Upper lobe of left lung (tissue), 6 donors: ENCODE data around the gene UNC5C. TPM values are rescaled to one million over a fixed set of nuclear protein-coding genes. Genes with fewer than 3 reads are reported as not detected.

Source experiments
- ATAC-seq, 2 donors: fragments of 200-7000 bp; cut with Tn5 transposase; one replicate each; pipeline ENCODE4 v1.9.1; 2022; ENCODE audit warnings: mild to moderate bottlenecking in 2 of 2, moderate library complexity in 2 of 2; ENCODE audit not compliant: low FRiP score in 2 of 2
- DNase-seq, 2 donors: peaks; one replicate each; pipeline ENCODE4 v3.0.0-alpha.2; 2019 to 2020
- H3K27ac ChIP-seq, 4 donors: fragments of 200-600 bp; sonication (generic); one replicate each; pipeline ENCODE4 v1.5.1; 2016 to 2019
- H3K27me3 ChIP-seq, 4 donors: fragments of 200-600 bp; sonication (generic); one replicate each; pipeline ENCODE4 v1.5.1; 2017 to 2019
- H3K36me3 ChIP-seq, 4 donors: fragments of 200-600 bp; sonication (generic); one replicate each; pipeline ENCODE4 v1.5.1; 2016 to 2019
- H3K4me1 ChIP-seq, 4 donors: fragments of 200-600 bp; sonication (generic); one replicate each; pipeline ENCODE4 v1.5.1; 2018 to 2019
- H3K4me3 ChIP-seq, 4 donors: fragments of 200-600 bp; sonication (generic); one replicate each; pipeline ENCODE4 v1.5.1; 2017 to 2019; ENCODE audit warnings: mild to moderate bottlenecking in 2 of 4, moderate library complexity in 1 of 4
- H3K9me3 ChIP-seq, 4 donors: fragments of 200-600 bp; sonication (generic); one replicate each; pipeline ENCODE4 v1.5.1; 2018 to 2019
- EP300 ChIP-seq, 4 donors: sonication (generic); formaldehyde crosslinking; IDR thresholded peaks; one replicate each; pipeline ENCODE4 v1.5.1; 2017; ENCODE audit warnings: antibody characterized with exemption in 4 of 4, control low read depth in 2 of 4
- POLR2A ChIP-seq, 4 donors: fragments of 450-650 bp; IDR thresholded peaks; one replicate each; pipeline ENCODE4 v1.5.1; 2016 to 2017; ENCODE audit warnings: antibody characterized with exemption in 4 of 4, mild to moderate bottlenecking in 2 of 4
- POLR2AphosphoS5 ChIP-seq, 2 donors: sonication (generic); formaldehyde crosslinking; IDR thresholded peaks; one replicate each; pipeline ENCODE4 v1.5.1; 2017; ENCODE audit warnings: antibody characterized with exemption in 2 of 2
- WGBS, 2 donors: methylation state at CpG; one replicate each; pipeline ENCODE4 v1.1.5; 2017 to 2018; 5-methylcytosine and 5-hydroxymethylcytosine counted together
- total RNA-seq, 6 donors: library from RNA; depleted of rRNA in 4 of 6; stranded (reverse); fragments of >200 nt in 4 of 6; gene quantifications; one replicate each; pipeline versions ENCODE4 v1.1.0 to v1.2.1, GENCODE V29; 2016 to 2021
- TF ChIP-seq, protein P1 (sequence below), 6 experiments: fragments of 450-650 bp in 4 of 6; fragments of 200-600 bp in 2 of 6; sonication (generic) in 2 of 6; IDR thresholded peaks; one replicate each; pipeline ENCODE4 v1.5.1; 2016 to 2019; ENCODE audit warnings: antibody characterized with exemption in 6 of 6
- donor health status: DM: no; HTN: no; CAD: no; lungs with moderate emphysema.
- donor health status: DM: no; HTN: yes; CAD: no; lungs with severe emphysema.

UNC5C gene
- total RNA-seq, 6 donors from 2014 or later: 1.8 to 14.7 (median 3.2) TPM

DNA sequence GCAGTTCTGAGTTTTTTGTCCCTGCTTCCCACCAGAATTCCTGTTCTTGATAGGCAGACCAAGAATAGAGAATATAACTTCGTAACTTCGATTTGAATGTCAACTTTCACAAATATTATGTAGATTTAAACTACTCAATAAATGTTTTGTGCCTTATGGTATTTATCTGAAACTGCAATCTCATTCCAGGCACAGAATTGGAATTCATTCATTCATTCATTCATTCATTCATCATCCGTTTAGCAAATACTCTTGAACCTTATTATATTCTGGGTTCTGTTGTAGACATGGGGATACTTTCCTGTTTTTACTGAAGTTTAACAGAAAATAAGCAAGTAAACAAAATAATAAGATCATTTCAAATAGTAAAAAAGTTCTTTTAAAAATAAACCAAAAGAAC, 324.4 kb downstream of the UNC5C start:
- Histone ChIP-seq H3K36me3 (no peaks in the 10 kb centered on the region), H3K9me3 (no peaks in the 10 kb centered on the region), H3K27ac (no peak overlapping the region), H3K4me3 (no peak overlapping the region), H3K27me3 (no peaks in the 10 kb centered on the region), H3K4me1 (no peaks in the 10 kb centered on the region)
- 93 to 95% methylated on average over 3 of the region's 3 CpGs for WGBS, 2 donors
- TF ChIP-seq POLR2A (IDR thresholded peaks at IDR 0.05) (no peak), POLR2AphosphoS5 (IDR thresholded peaks at IDR 0.05) (no peak), EP300 (IDR thresholded peaks at IDR 0.05) (no peak)
- TF ChIP-seq, protein P1, sequence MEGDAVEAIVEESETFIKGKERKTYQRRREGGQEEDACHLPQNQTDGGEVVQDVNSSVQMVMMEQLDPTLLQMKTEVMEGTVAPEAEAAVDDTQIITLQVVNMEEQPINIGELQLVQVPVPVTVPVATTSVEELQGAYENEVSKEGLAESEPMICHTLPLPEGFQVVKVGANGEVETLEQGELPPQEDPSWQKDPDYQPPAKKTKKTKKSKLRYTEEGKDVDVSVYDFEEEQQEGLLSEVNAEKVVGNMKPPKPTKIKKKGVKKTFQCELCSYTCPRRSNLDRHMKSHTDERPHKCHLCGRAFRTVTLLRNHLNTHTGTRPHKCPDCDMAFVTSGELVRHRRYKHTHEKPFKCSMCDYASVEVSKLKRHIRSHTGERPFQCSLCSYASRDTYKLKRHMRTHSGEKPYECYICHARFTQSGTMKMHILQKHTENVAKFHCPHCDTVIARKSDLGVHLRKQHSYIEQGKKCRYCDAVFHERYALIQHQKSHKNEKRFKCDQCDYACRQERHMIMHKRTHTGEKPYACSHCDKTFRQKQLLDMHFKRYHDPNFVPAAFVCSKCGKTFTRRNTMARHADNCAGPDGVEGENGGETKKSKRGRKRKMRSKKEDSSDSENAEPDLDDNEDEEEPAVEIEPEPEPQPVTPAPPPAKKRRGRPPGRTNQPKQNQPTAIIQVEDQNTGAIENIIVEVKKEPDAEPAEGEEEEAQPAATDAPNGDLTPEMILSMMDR (IDR thresholded peaks at IDR 0.05): no peak
- ATAC-seq (no peak), DNase-seq (no peak)

DNA sequence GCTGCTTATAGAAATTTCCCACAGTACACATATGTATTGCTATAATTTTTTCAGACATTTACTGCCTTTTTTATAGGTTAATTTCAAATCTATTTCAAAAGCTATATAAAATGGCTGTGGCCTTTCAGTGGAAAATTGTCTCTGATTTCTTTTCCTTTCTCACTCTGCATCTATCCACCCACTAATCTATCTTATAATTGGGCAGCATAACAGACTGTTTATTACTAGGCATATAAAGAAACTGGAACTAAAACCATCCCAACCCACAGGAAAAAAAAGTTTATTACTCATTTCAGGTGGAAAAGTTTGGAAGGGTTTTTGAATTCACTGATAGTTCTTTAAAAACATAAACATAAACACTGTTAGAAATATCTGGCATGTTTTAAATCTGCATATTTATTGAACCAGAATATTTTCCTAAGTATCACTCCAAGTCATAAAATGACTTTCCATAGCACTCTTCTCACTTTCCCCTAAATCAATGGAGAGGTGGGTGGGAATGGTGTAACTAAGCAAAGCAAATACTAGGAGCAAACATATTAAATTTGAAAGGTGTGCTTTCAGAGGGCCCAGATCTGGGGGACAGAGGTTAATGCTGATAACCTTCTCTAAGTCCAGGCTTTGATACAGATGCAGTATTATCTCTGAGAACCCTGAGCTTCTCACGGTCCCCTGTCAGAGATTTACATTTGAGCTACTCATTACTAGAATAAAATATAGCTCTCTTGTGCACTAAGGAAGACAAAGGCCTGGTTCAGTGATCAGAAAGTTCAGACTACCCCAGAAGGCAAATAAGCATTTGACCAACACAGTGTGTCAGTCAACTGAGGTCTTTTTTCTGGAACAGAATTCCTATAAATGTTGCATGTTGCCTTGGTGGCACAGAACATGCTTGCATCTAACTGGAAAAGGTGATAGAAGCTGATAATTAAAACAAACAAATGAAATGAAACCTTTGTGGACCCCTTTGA, 328.3 kb downstream of the UNC5C start:
- H3K4me3 ChIP-seq: no peak overlapping the region
- DNase-seq (no peak), ATAC-seq (no peak)
- no peaks in the 10 kb centered on the region for H3K27me3 ChIP-seq
- no peaks in the 10 kb centered on the region for H3K4me1 ChIP-seq
- 67 to 70% methylated on average over 1 of the region's 1 CpG for WGBS, 2 donors
- H3K9me3 ChIP-seq: no peaks in the 10 kb centered on the region
- H3K36me3 ChIP-seq: no peaks in the 10 kb centered on the region
- TF ChIP-seq, protein P1 (IDR thresholded peaks at IDR 0.05): no peak
- TF ChIP-seq EP300 (IDR thresholded peaks at IDR 0.05) (no peak), POLR2AphosphoS5 (IDR thresholded peaks at IDR 0.05) (no peak), POLR2A (IDR thresholded peaks at IDR 0.05) (no peak)
- no peak overlapping the region for H3K27ac ChIP-seq

DNA sequence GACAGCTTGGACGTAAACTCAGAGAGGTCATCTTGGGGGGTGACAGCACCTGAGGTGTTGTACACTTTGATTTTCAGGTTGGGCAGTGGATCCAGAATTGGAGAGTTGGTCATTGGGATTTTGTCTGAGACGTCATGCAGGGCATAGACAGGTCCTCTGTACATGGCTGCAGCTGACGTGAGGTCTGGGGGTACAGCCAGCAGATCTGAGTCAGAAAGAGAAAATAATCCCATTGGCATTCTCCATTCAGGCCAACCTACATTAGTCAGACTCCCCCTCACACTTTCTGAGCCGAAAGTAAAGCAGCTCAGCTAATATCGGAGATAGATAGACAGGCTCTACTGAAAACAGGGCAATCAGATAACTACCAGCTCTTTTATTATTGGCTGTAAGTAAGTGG, 329.7 kb downstream of the UNC5C start:
- Histone ChIP-seq H3K27ac (no peak overlapping the region), H3K9me3 (no peaks in the 10 kb centered on the region), H3K4me3 (no peak overlapping the region), H3K4me1 (no peaks in the 10 kb centered on the region), H3K27me3 (no peaks in the 10 kb centered on the region), H3K36me3 (no peaks in the 10 kb centered on the region)
- no peak for ATAC-seq
- DNase-seq: no peak
- TF ChIP-seq POLR2A (IDR thresholded peaks at IDR 0.05) (no peak), EP300 (IDR thresholded peaks at IDR 0.05) (no peak), POLR2AphosphoS5 (IDR thresholded peaks at IDR 0.05) (no peak)
- TF ChIP-seq, protein P1 (IDR thresholded peaks at IDR 0.05): no peak
- 90 to 97% methylated on average over 5 of the region's 5 CpGs for WGBS, 2 donors

DNA sequence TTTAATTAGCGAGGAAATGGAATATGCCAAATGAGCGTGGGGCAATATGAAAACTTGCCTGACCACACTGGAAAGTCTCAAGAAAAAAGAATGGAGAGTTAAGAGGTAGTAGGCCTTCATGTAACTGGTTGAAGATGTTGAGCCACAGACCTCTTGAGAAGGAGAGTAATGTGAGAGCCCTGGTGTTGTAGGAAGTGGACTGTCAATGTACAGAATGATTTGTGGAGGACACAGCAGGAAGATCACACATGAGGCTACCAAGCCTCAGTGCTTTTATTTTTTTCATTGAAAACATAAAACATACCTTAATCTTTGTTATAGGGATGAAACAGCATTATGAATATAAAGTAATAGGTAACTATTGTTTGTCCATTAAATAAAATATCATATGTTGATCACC, 331.6 kb downstream of the UNC5C start:
- Histone ChIP-seq H3K4me1 (no peaks in the 10 kb centered on the region), H3K9me3 (no peaks in the 10 kb centered on the region), H3K36me3 (no peaks in the 10 kb centered on the region), H3K4me3 (no peak overlapping the region), H3K27ac (no peak overlapping the region), H3K27me3 (no peaks in the 10 kb centered on the region)
- no peak for TF ChIP-seq POLR2AphosphoS5 (IDR thresholded peaks at IDR 0.05)
- no peak for TF ChIP-seq POLR2A (IDR thresholded peaks at IDR 0.05)
- TF ChIP-seq EP300 (IDR thresholded peaks at IDR 0.05): no peak
- TF ChIP-seq, protein P1 (IDR thresholded peaks at IDR 0.05): no peak
- DNase-seq: no peak
- 70 to 77% methylated on average over 2 of the region's 2 CpGs for WGBS, 2 donors
- ATAC-seq: no peak
